Common myeloid progenitor, CD34-positive (primary cell): ENCODE data around the gene C11orf68.

ENCODE experiments used
- CTCF ChIA-PET: fragments of 350-600 bp; sonication (Branson Sonifier 250); formaldehyde crosslinking; loops from one replicate; lab custom pipeline; 2021; ENCODE audit warnings: antibody characterized with exemption; lab: Charles Lee
- POLR2A ChIA-PET: fragments of 350-600 bp; sonication (Branson Sonifier 250); formaldehyde crosslinking; loops from one replicate; lab custom pipeline; 2021; ENCODE audit warnings: antibody characterized with exemption; lab: Charles Lee
- DNase-seq, 3 donors: peaks; one replicate each; pipeline versions ENCODE4 v3.0.0 to v3.0.0-alpha.2; 2013
- H3K27ac ChIP-seq, 2 experiments: 1 replicate in 1 of 2; 2 replicates in 1 of 2; pipeline ENCODE4 v1.7.0; 2013; ENCODE audit warnings: inconsistent platforms in 2 of 2, low read length in 2 of 2, mild to moderate bottlenecking in 2 of 2, low read depth in 1 of 2, moderate library complexity in 1 of 2; ENCODE audit not compliant: severe bottlenecking in 2 of 2, insufficient read depth in 1 of 2, poor library complexity in 1 of 2
- H3K27me3 ChIP-seq, 5 experiments: replicated peaks in 2 of 5; 1 replicate in 3 of 5; 2 replicates in 2 of 5; pipeline versions ENCODE4 v1.6.1 to v1.7.0; 2013; ENCODE audit warnings: low read length in 4 of 5, mild to moderate bottlenecking in 2 of 5, moderate library complexity in 2 of 5, inconsistent platforms in 1 of 5; ENCODE audit not compliant: insufficient read depth in 5 of 5, control insufficient read depth in 4 of 5
- H3K36me3 ChIP-seq, 4 experiments: 1 replicate in 2 of 4; 2 replicates in 2 of 4; pipeline versions ENCODE4 v1.6.1 to v1.7.0; 2013; ENCODE audit warnings: low read length in 3 of 4, control low read depth in 1 of 4, mild to moderate bottlenecking in 1 of 4; ENCODE audit not compliant: control insufficient read depth in 4 of 4, insufficient read depth in 4 of 4
- H3K4me1 ChIP-seq, 4 experiments: 1 replicate in 3 of 4; 2 replicates in 1 of 4; pipeline versions ENCODE4 v1.6.1 to v1.7.1; 2013; ENCODE audit warnings: low read length in 3 of 4, mild to moderate bottlenecking in 3 of 4, control low read depth in 1 of 4, inconsistent platforms in 1 of 4, moderate library complexity in 1 of 4; ENCODE audit not compliant: control insufficient read depth in 4 of 4, insufficient read depth in 4 of 4; ENCODE audit errors: control extremely low read depth in 1 of 4
- H3K4me3 ChIP-seq, 7 experiments: 1 replicate in 4 of 7; 2 replicates in 3 of 7; pipeline versions ENCODE4 v1.5.1 to v1.7.0; 2013; ENCODE audit warnings: mild to moderate bottlenecking in 7 of 7, low read length in 6 of 7, moderate library complexity in 6 of 7, inconsistent platforms in 2 of 7, low read depth in 2 of 7, control low read depth in 1 of 7; ENCODE audit not compliant: insufficient read depth in 4 of 7, control insufficient read depth in 1 of 7; ENCODE audit errors: extremely low read depth in 1 of 7
- H3K9me3 ChIP-seq, 5 experiments: 1 replicate in 4 of 5; 2 replicates in 1 of 5; pipeline versions ENCODE4 v1.6.1 to v1.7.1; 2013; ENCODE audit warnings: low read length in 4 of 5, mild to moderate bottlenecking in 2 of 5, inconsistent platforms in 1 of 5, low read depth in 1 of 5, moderate library complexity in 1 of 5; ENCODE audit not compliant: control insufficient read depth in 4 of 5, insufficient read depth in 2 of 5; ENCODE audit errors: control extremely low read depth in 1 of 5
- WGBS: methylation state at CpG from one replicate; pipeline ENCODE4 v1.1.5; 2013; ENCODE audit not compliant: insufficient coverage; 5-methylcytosine and 5-hydroxymethylcytosine counted together

The C11orf68 gene

DNA sequence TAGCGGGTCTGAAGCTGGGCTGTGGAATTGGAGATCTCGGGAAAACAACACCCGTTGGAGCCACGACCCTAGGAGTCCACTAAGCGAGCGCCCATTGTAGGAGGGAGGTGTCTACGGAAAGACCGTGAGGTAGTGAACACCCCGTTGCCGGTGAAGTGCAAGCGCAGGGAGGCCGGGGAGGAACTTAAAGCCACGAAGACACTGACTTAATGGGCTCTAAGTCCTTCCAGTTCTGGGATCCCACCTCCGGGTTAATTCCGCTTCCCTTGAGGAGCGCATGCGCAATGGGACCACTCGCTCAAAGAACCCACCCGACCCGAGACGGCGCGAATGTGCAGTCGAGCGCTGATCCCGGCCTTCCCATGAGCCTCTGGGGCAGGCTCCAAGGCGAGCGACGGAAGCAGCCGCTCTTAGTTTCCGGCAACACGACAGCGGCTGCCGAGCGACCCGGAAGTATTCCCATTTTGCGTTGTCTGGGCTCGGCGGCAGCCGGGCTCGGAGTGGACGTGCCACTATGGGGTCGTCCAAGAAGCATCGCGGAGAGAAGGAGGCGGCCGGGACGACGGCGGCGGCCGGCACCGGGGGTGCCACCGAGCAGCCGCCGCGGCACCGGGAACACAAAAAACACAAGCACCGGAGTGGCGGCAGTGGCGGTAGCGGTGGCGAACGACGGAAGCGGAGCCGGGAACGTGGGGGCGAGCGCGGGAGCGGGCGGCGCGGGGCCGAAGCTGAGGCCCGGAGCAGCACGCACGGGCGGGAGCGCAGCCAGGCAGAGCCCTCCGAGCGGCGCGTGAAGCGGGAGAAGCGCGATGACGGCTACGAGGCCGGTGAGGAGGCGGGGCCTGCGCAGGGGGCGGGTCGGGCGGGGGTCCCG is 42.6 kb upstream of the C11orf68 start, which contains the start of gene SART1:
Gene SART1, plus strand, starts transcription at position 468 of the 874 bp plus-strand sequence. Its CDS starts 47 bp downstream, at position 515.
- under 1% methylated on average over 84 of the region's 97 CpGs for WGBS
- POLR2A ChIA-PET = interaction anchor here (0.9 to 1.2 kb wide), 4 partner anchors 38 to 70 kb away, joined by 3 to 5 read pairs (median 4); partner anchors contain the start of gene FOSL1
- H3K4me3 ChIP-seq = peak within 1 kb of the TSS; percentile 67 to 96 (median 90)
- peak; percentile 98 to 99 (median 98) for DNase-seq
- H3K27ac ChIP-seq = peak within 1 kb of the TSS; percentile 92 to 95
- H3K4me1 ChIP-seq = peaks cover 12 to 29% (median 22%) of the 10 kb centered on the region in 4 experiments
- peaks cover 0 to 29% (median 25%) of the 10 kb centered on the region in 4 experiments for H3K36me3 ChIP-seq
- no peaks in the 10 kb centered on the region for H3K9me3 ChIP-seq
- no peaks in the 10 kb centered on the region for H3K27me3 ChIP-seq
- CTCF ChIA-PET = interaction anchor here (0.6 to 3.2 kb wide), 8 partner anchors 9 to 71 kb away, joined by 3 to 6 read pairs (median 4); partner anchors contain the start of gene CCDC85B

DNA sequence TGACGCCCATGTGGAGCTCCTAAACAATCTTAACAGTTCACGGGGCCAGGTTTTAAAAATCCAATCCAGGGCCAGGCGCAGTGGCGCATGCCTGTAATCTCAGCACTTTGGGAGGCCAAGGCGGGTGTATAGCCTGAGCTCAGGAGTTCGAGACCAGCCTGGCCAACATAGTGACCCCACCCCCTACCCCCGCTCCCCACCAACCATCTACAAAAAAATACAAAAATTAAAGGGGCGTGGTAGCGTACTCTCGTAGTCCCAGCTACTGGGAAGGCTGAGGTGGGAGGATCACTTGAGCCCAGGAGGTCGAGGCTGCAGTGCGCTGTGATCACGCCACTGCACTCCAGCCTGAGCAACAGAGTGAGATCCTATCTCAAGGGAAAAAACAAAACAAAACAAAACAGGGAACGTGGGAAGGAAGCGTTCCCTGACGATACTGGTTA is 42.0 kb upstream of the C11orf68 start:
- Histone ChIP-seq H3K4me1 (peaks cover 12 to 29% (median 22%) of the 10 kb centered on the region in 4 experiments), H3K4me3 (peak overlapping the region; percentile 67 to 96 (median 90)), H3K27me3 (no peaks in the 10 kb centered on the region), H3K9me3 (no peaks in the 10 kb centered on the region), H3K27ac (peak overlapping the region; percentile 92 to 95), H3K36me3 (peaks cover 0 to 23% (median 20%) of the 10 kb centered on the region in 4 experiments)
- DNase-seq = peak in 1 of 3 donors; percentile 12
- ChIA-PET POLR2A (interaction anchor here (0.9 to 1.2 kb wide), 3 partner anchors 37 to 69 kb away, joined by 3 to 5 read pairs (median 4); no protein-coding TSS in a partner anchor), CTCF (interaction anchor here (1.0 to 3.2 kb wide), 5 partner anchors 10 to 70 kb away, joined by 3 to 6 read pairs (median 5); partner anchors contain the start of gene CCDC85B)
- 55% methylated on average over 7 of the region's 16 CpGs for WGBS

DNA sequence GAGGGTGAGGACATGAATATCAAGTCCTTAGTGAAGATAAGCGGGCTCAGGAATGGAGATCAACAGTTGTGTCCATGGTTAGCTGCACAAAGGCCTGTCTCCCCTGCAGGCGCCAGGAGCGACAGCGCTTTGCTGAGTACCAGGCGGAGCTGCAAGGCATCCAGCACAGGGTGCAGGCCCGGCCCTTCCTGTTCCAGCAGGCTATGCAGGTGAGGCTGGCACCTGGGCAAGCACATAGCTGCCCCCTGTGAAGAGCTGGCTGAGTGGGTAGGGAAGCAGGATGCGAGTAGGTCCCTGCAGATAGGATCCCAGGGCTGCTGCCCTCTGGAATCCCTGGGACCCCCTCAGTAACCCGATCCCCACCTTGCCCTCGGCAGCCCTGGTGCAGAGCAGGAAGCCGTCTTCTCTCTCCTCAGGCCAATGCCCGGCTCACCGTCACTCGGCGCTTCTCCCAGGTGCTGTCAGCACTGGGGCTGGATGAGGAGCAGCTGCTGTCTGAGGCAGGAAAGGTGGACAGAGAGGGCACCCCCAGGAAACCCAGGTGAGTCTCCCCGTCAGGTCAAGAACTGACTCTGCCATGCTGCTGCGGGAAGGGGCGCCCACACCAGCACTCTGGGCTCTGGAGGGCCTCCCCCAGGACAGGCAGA is 40.0 kb upstream of the C11orf68 start:
- no peak overlapping the region for H3K27ac ChIP-seq
- H3K4me1 ChIP-seq = peaks cover 12 to 29% (median 21%) of the 10 kb centered on the region in 4 experiments
- CTCF ChIA-PET = interaction anchor here (0.8 to 1.5 kb wide), 10 partner anchors 23 to 107 kb away, joined by 3 to 5 read pairs (median 3); partner anchors contain the start of gene FOSL1
- peaks cover 0 to 3% (median 2%) of the 10 kb centered on the region in 4 experiments for H3K36me3 ChIP-seq
- H3K9me3 ChIP-seq = no peaks in the 10 kb centered on the region
- no peaks in the 10 kb centered on the region for H3K27me3 ChIP-seq
- POLR2A ChIA-PET = interaction anchor here (0.6 kb wide), 1 partner anchor 179 kb away, joined by 3 read pairs; no protein-coding TSS in a partner anchor
- H3K4me3 ChIP-seq = no peak overlapping the region
- 99% methylated on average over 11 of the region's 17 CpGs for WGBS
- no peak for DNase-seq

DNA sequence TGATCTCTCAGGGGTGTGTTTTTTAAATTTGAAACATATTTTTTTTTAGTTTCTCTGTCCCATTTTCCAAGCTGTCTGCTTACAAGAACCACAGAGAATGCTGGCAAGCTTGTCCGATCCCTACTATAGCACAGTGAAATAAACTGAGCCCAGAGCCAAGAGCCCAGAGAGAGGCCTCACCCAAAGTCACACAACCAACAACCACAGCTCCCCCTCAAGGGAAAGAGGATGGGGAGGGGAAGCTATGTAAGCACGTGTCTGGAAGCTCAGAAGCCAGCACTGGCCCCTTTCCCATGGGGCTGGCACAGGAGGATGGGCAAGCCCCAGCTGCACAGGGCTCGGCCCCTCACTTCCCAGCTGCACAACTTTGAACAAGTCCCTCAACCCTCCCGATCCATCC is 39.4 kb upstream of the C11orf68 start:
- H3K9me3 ChIP-seq = no peaks in the 10 kb centered on the region
- H3K27me3 ChIP-seq = no peaks in the 10 kb centered on the region
- H3K27ac ChIP-seq = no peak overlapping the region
- WGBS = 72% methylated on average over 2 of the region's 4 CpGs
- ChIA-PET CTCF (interaction anchor here (0.8 to 1.5 kb wide), 11 partner anchors 17 to 107 kb away, joined by 3 to 6 read pairs (median 3); partner anchors contain the start of gene FOSL1), POLR2A (interaction anchor here (0.6 kb wide), 1 partner anchor 180 kb away, joined by 3 read pairs; no protein-coding TSS in a partner anchor)
- peaks cover 12 to 25% (median 19%) of the 10 kb centered on the region in 4 experiments for H3K4me1 ChIP-seq
- H3K4me3 ChIP-seq = no peak overlapping the region
- H3K36me3 ChIP-seq = no peaks in the 10 kb centered on the region
- no peak for DNase-seq

DNA sequence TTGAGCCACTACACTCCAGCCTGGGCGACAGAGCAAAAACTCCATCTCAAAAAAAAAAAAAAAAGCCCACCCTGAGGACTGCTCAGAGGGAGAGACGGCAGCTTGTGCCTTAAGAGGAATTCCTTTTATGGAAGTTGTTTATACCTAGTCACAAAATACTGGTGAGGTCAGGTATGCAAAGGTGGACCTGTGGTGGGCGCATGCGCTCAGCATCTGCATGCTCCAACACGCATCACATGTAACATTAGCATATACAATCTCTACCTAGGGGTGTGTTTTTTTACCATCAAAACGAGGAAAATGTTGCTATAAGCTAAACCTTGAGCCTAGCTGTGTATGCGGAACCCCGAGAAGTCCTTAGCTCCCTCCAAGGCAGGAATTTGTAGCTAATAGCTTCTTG is 35.9 kb upstream of the C11orf68 start:
- POLR2A ChIA-PET = interaction anchor here (0.7 kb wide), 1 partner anchor 32 kb away, joined by 4 read pairs; no protein-coding TSS in a partner anchor
- H3K4me3 ChIP-seq = no peak overlapping the region
- no peaks in the 10 kb centered on the region for H3K9me3 ChIP-seq
- H3K27me3 ChIP-seq = no peaks in the 10 kb centered on the region
- no peak for DNase-seq
- no peak overlapping the region for H3K27ac ChIP-seq
- H3K4me1 ChIP-seq = peaks cover 0 to 7% (median 2%) of the 10 kb centered on the region in 4 experiments
- 80% methylated on average over 4 of the region's 8 CpGs for WGBS
- H3K36me3 ChIP-seq = no peaks in the 10 kb centered on the region
- CTCF ChIA-PET = no interaction called here

DNA sequence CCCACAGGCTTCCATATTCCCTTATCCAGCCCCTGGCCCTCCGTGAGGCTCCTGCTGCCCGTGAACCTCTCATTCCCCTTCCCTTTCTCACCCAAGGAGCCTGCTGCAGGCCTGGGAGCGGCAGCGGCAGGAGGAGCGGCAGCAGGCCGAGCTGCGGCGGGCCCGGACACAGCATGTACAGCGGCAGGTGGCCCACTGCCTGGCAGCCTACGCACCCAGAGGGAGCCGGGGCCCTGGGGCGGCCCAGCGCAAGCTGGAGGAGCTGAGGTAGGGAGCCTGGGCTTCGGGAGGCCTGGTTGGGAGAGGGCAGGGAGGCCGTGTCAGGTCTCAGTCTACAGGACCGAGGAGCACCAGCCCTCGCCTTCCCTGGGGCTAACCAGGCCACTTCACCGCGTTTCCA is 34.6 kb upstream of the C11orf68 start:
- H3K4me3 ChIP-seq = no peak overlapping the region
- WGBS = over 99% methylated on average over 17 of the region's 20 CpGs
- CTCF ChIA-PET = interaction anchor here (0.9 to 1.3 kb wide), 2 partner anchors 10 to 17 kb away, joined by 3 to 6 read pairs; no protein-coding TSS in a partner anchor
- peaks cover 0 to 6% (median 2%) of the 10 kb centered on the region in 4 experiments for H3K4me1 ChIP-seq
- no peak for DNase-seq
- H3K9me3 ChIP-seq = no peaks in the 10 kb centered on the region
- POLR2A ChIA-PET = interaction anchor here (0.7 kb wide), 1 partner anchor 26 kb away, joined by 3 read pairs; no protein-coding TSS in a partner anchor
- H3K36me3 ChIP-seq = no peaks in the 10 kb centered on the region
- H3K27me3 ChIP-seq = no peaks in the 10 kb centered on the region
- H3K27ac ChIP-seq = no peak overlapping the region
